Prostate gland (tissue), 2 donors: ENCODE data around the gene FEN1.

Experiments
- POLR2A ChIP-seq: fragments of 450-650 bp; IDR thresholded peaks from one replicate; pipeline ENCODE4 v1.6.1; 2016; ENCODE audit warnings: antibody characterized with exemption, mild to moderate bottlenecking
- TF ChIP-seq, protein P1 (sequence below), 4 experiments: fragments of 200-600 bp in 2 of 4; fragments of 450-650 bp in 2 of 4; sonication (generic) in 2 of 4; IDR thresholded peaks; 1 replicate in 3 of 4; 2 replicates in 1 of 4; pipeline ENCODE4 v1.5.1; 2016 to 2019; ENCODE audit warnings: antibody characterized with exemption in 4 of 4, mild to moderate bottlenecking in 2 of 4, moderate library complexity in 2 of 4

DNA sequence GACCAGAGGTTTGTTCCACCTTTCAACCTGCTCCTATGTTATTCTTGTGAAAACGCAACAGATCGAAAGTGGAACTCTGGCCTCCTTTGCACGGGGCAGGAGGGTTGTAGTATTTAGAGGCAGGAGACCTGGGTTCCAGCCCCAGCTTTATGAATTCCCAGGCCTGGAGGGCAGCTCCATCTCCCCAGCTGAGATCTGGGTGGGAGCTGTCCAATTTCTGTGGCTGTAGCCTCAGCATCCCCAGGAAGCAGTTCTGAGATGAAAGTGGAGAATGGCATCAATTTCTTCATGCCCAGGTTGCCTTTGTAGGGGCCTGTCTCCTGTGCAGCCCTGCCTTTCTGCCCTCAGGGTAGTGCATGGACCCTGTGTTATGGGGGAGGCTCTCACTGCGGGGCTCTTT is 39.5 kb downstream of the FEN1 start:
- TF ChIP-seq, protein P1, sequence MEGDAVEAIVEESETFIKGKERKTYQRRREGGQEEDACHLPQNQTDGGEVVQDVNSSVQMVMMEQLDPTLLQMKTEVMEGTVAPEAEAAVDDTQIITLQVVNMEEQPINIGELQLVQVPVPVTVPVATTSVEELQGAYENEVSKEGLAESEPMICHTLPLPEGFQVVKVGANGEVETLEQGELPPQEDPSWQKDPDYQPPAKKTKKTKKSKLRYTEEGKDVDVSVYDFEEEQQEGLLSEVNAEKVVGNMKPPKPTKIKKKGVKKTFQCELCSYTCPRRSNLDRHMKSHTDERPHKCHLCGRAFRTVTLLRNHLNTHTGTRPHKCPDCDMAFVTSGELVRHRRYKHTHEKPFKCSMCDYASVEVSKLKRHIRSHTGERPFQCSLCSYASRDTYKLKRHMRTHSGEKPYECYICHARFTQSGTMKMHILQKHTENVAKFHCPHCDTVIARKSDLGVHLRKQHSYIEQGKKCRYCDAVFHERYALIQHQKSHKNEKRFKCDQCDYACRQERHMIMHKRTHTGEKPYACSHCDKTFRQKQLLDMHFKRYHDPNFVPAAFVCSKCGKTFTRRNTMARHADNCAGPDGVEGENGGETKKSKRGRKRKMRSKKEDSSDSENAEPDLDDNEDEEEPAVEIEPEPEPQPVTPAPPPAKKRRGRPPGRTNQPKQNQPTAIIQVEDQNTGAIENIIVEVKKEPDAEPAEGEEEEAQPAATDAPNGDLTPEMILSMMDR (IDR thresholded peaks at IDR 0.05), result no peak
- TF ChIP-seq POLR2A, result no peak
